HepG2 (cell line): ENCODE results near the gene CCDC91. TPM values are rescaled to one million over a fixed set of nuclear protein-coding genes. Genes with fewer than 3 reads are reported as not detected.

Source experiments
- ATAC-seq: fragments of 200-7000 bp; cut with Tn5 transposase; 3 replicates; pipeline ENCODE4 v1.9.1; 2020; ENCODE audit warnings: mild to moderate bottlenecking, moderate library complexity
- BruUV-seq: library from RNA; stranded (reverse); fragments of 400-500 nt; replicated peaks from 2 replicates; lab custom pipeline; 2021; lab: Mats Ljungman, UMichigan
- CTCF ChIA-PET: fragments of 300-600 bp; formaldehyde crosslinking; extraction: SDS; loops from one replicate; lab custom pipeline; 2021; ENCODE audit warnings: low total read pairs, inconsistent platforms, low intra/inter-chr PET ratio; lab: Yijun Ruan, JAX
- POLR2A ChIA-PET: fragments of 350-600 bp; sonication (Branson Sonifier 250); formaldehyde crosslinking; loops from one replicate; lab custom pipeline; 2020; ENCODE audit warnings: antibody characterized with exemption, inconsistent platforms; lab: Yijun Ruan, JAX
- DNase-seq: peaks from one replicate; pipeline ENCODE4 v3.0.0-alpha.2; 2015; ENCODE audit warnings: low spot score
- FAIRE-seq: peaks from 3 replicates; lab custom pipeline; 2011; peaks lifted over from hg19 to GRCh38; lab: Jason Lieb, UNC
- H2AFZ ChIP-seq: one replicate; pipeline ENCODE4 v1.6.1; 2011; ENCODE audit warnings: low read length, inconsistent platforms
- H3K27ac ChIP-seq: fragments of 300-600 bp; 3 replicates; pipeline ENCODE4 v1.8.0; 2011; ENCODE audit warnings: mixed run types, mild to moderate bottlenecking, mixed read lengths, low read length, inconsistent platforms; ENCODE audit not compliant: insufficient read depth; ENCODE audit errors: extremely low read length
- H3K27me3 ChIP-seq, 2 experiments: fragments of 200-600 bp in 1 of 2; 2 replicates in 1 of 2; 3 replicates in 1 of 2; pipeline versions ENCODE4 v1.6.0 to v1.8.0; 2011; ENCODE audit warnings: low read length in 2 of 2, mild to moderate bottlenecking in 2 of 2, moderate library complexity in 2 of 2, inconsistent platforms in 1 of 2; ENCODE audit not compliant: insufficient read depth in 2 of 2, control insufficient read depth in 1 of 2
- H3K36me3 ChIP-seq, 2 experiments: fragments of 200-600 bp in 1 of 2; replicated peaks in 1 of 2; 2 replicates in 1 of 2; 3 replicates in 1 of 2; pipeline versions ENCODE4 v1.5.1 to v1.8.0; 2011; ENCODE audit warnings: low read length in 2 of 2, inconsistent platforms in 1 of 2; ENCODE audit not compliant: insufficient read depth in 2 of 2, control insufficient read depth in 1 of 2
- H3K4me1 ChIP-seq: 2 replicates; pipeline ENCODE4 v1.5.1; 2012; ENCODE audit warnings: low read length, inconsistent platforms; ENCODE audit not compliant: insufficient read depth
- H3K4me2 ChIP-seq: 2 replicates; pipeline ENCODE4 v1.6.0; 2011; ENCODE audit warnings: low read depth, low read length, inconsistent platforms
- H3K4me3 ChIP-seq, 3 experiments: fragments of 200-600 bp in 1 of 3; sonication (generic), shearing (Covaris generic) in 1 of 3; replicated peaks in 1 of 3; 2 replicates each; pipeline ENCODE4 v1.5.1; 2011 to 2016; ENCODE audit warnings: low read length in 3 of 3, inconsistent platforms in 2 of 3, low read depth in 2 of 3, mild to moderate bottlenecking in 2 of 3, control low read depth in 1 of 3, mixed read lengths in 1 of 3; ENCODE audit not compliant: insufficient read depth in 1 of 3
- H3K79me2 ChIP-seq: one replicate; pipeline ENCODE4 v1.6.1; 2011; ENCODE audit warnings: low read length, inconsistent platforms; ENCODE audit not compliant: insufficient read depth
- H3K9ac ChIP-seq: 2 replicates; pipeline ENCODE4 v1.6.0; 2011; ENCODE audit warnings: mild to moderate bottlenecking, low read depth, low read length, inconsistent platforms; ENCODE audit not compliant: insufficient read depth
- H3K9me3 ChIP-seq: 2 replicates; pipeline ENCODE4 v1.5.1; 2012; ENCODE audit warnings: mild to moderate bottlenecking, low read length
- H4K20me1 ChIP-seq: 2 replicates; pipeline ENCODE4 v1.6.0; 2011; ENCODE audit warnings: inconsistent platforms, mild to moderate bottlenecking, low read length, moderate library complexity; ENCODE audit not compliant: insufficient read depth
- ATRX ChIP-seq: sonication (generic); formaldehyde crosslinking; IDR thresholded peaks from 2 replicates; pipeline ENCODE4 v1.4.0; 2020; ENCODE audit warnings: missing genetic modification reagents, borderline replicate concordance
- JDP2 ChIP-seq: sonication (generic); formaldehyde crosslinking; IDR thresholded peaks from 2 replicates; pipeline ENCODE4 v1.8.1; 2022; ENCODE audit warnings: missing genetic modification reagents, borderline replicate concordance
- STAT5B ChIP-seq: sonication (generic); formaldehyde crosslinking; IDR thresholded peaks from 2 replicates; pipeline ENCODE4 v1.4.0; 2020; ENCODE audit warnings: missing genetic modification reagents
- TBX2 ChIP-seq: sonication (generic); formaldehyde crosslinking; IDR thresholded peaks from 2 replicates; pipeline ENCODE4 v1.5.0; 2020; ENCODE audit warnings: missing genetic modification reagents, mild to moderate bottlenecking, borderline replicate concordance
- ZNF124 ChIP-seq: sonication (generic); formaldehyde crosslinking; IDR thresholded peaks from 2 replicates; pipeline ENCODE4 v1.4.0; 2020; ENCODE audit warnings: missing genetic modification reagents
- ZNF17 ChIP-seq: sonication (generic); formaldehyde crosslinking; IDR thresholded peaks from 2 replicates; pipeline ENCODE4 v1.5.0; 2020; ENCODE audit warnings: mild to moderate bottlenecking, missing genetic modification reagents
- WGBS: methylation state at CpG from one replicate; pipeline ENCODE4 v1.1.6; 2017; ENCODE audit warnings: low lambda C conversion rate; 5-methylcytosine and 5-hydroxymethylcytosine counted together
- in situ Hi-C: cut with HindIII; loops from 2 replicates; pipeline ENCODE4 v1.10.0; 2017; ENCODE audit warnings: low pct_unique_long_range_greater_than_20kb; ENCODE audit not compliant: extremely low pct_ligation_motif_present
- intact Hi-C: fragments of 100-400 bp; cut with micrococcal nuclease; formaldehyde crosslinking; loops from one replicate; pipeline ENCODE4 v1.10.0; 2022; ENCODE audit not compliant: unreplicated experiment
- polyA plus RNA-seq, 8 experiments: library from polyadenylated mRNA; depleted of rRNA in 3 of 8; stranded (reverse) in 7 of 8; unstranded in 1 of 8; fragments of >200 nt; fragmentation: Illumina TruSeq in 4 of 8; extraction: Trizol in 4 of 8; gene quantifications; 2 replicates each; pipeline versions ENCODE4 v1.2.1 to v1.2.3, GENCODE V29; 2011 to 2016; ENCODE audit warnings: low read depth in 4 of 8, missing spikeins in 1 of 8, mixed read lengths in 1 of 8; ENCODE audit not compliant: insufficient read depth in 1 of 8
- total RNA-seq, 5 experiments: library from RNA; depleted of rRNA; stranded (reverse); fragments of >200 nt; fragmentation: Illumina TruSeq; extraction: Trizol; gene quantifications; 2 replicates each; pipeline ENCODE4 v1.2.3, GENCODE V29; 2016; ENCODE audit warnings: low read depth in 1 of 5
- TF ChIP-seq, protein P1 (sequence below): sonication (generic); formaldehyde crosslinking; IDR thresholded peaks from 2 replicates; pipeline ENCODE4 v1.4.0; 2020; ENCODE audit warnings: missing genetic modification reagents, borderline replicate concordance
- TF ChIP-seq, protein P2 (sequence below), 2 experiments: fragments of 450-650 bp in 1 of 2; sonication (generic) in 1 of 2; formaldehyde crosslinking in 1 of 2; IDR thresholded peaks; 2 replicates each; pipeline versions ENCODE4 v1.6.1 to v1.8.0; 2016 to 2022; ENCODE audit warnings: antibody characterized with exemption in 1 of 2, mild to moderate bottlenecking in 1 of 2, missing genetic modification reagents in 1 of 2

CCDC91 gene
- total and polyA plus RNA-seq, 2 of the 13 experiments (the other 11 are each of a cell fraction or from before 2014, with no cell fraction given) = 9.8 to 15.8 TPM

DNA sequence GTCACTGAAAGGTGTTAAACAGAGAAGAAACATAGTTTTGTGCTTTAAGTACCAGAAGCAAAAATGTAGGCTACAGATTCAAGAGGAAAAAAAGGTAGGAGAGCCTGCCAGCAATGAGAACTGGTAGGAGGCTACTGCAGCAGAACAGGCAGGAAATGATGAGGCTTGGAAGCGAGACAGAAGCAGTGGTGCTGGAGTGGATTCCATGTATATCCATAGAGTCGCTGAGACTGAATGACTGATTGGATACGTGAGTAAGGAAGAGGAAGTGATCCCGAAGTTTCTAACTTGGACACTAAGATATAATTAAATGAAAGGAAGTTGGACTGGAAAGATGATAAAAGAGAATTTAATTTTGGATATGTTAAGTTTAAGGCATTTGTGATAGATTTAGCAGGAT lies 45.0 kb upstream of the CCDC91 start:
- WGBS = 2% methylated on average over 4 of the region's 4 CpGs
- ATAC-seq (no peak), FAIRE-seq (no peak), DNase-seq (no peak)
- ChIA-PET POLR2A (no interaction called here), CTCF (no interaction called here)
- no peaks in the 10 kb centered on the region for H3K79me2 ChIP-seq
- intact Hi-C loops = no loop called here
- H3K27ac ChIP-seq = no peak overlapping the region
- H2AFZ ChIP-seq = no peak overlapping the region
- H3K36me3 ChIP-seq = no peaks in the 10 kb centered on the region
- no TSS peak for BruUV-seq
- no peaks in the 10 kb centered on the region for H3K9me3 ChIP-seq
- H3K4me2 ChIP-seq = no peak overlapping the region
- H3K4me3 ChIP-seq = no peak overlapping the region
- no peaks in the 10 kb centered on the region for H3K4me1 ChIP-seq
- H3K27me3 ChIP-seq = peaks cover 0 to 7% of the 10 kb centered on the region in 2 experiments; a peak in 2 of 5 replicates
- in situ Hi-C loops = no loop called here
- no peak overlapping the region for H3K9ac ChIP-seq
- no peaks in the 10 kb centered on the region for H4K20me1 ChIP-seq
- TF ChIP-seq, protein P1, sequence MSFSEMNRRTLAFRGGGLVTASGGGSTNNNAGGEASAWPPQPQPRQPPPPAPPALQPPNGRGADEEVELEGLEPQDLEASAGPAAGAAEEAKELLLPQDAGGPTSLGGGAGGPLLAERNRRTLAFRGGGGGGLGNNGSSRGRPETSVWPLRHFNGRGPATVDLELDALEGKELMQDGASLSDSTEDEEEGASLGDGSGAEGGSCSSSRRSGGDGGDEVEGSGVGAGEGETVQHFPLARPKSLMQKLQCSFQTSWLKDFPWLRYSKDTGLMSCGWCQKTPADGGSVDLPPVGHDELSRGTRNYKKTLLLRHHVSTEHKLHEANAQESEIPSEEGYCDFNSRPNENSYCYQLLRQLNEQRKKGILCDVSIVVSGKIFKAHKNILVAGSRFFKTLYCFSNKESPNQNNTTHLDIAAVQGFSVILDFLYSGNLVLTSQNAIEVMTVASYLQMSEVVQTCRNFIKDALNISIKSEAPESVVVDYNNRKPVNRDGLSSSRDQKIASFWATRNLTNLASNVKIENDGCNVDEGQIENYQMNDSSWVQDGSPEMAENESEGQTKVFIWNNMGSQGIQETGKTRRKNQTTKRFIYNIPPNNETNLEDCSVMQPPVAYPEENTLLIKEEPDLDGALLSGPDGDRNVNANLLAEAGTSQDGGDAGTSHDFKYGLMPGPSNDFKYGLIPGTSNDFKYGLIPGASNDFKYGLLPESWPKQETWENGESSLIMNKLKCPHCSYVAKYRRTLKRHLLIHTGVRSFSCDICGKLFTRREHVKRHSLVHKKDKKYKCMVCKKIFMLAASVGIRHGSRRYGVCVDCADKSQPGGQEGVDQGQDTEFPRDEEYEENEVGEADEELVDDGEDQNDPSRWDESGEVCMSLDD (CRISPR knock-in tag) = no peak
- TF ChIP-seq ZNF124 (CRISPR knock-in tag) = no peak
- TF ChIP-seq ATRX = no peak
- no peak for TF ChIP-seq JDP2 (CRISPR knock-in tag)
- TF ChIP-seq ZNF17 (CRISPR knock-in tag) = no peak
- TF ChIP-seq TBX2 = no peak
- TF ChIP-seq, protein P2, sequence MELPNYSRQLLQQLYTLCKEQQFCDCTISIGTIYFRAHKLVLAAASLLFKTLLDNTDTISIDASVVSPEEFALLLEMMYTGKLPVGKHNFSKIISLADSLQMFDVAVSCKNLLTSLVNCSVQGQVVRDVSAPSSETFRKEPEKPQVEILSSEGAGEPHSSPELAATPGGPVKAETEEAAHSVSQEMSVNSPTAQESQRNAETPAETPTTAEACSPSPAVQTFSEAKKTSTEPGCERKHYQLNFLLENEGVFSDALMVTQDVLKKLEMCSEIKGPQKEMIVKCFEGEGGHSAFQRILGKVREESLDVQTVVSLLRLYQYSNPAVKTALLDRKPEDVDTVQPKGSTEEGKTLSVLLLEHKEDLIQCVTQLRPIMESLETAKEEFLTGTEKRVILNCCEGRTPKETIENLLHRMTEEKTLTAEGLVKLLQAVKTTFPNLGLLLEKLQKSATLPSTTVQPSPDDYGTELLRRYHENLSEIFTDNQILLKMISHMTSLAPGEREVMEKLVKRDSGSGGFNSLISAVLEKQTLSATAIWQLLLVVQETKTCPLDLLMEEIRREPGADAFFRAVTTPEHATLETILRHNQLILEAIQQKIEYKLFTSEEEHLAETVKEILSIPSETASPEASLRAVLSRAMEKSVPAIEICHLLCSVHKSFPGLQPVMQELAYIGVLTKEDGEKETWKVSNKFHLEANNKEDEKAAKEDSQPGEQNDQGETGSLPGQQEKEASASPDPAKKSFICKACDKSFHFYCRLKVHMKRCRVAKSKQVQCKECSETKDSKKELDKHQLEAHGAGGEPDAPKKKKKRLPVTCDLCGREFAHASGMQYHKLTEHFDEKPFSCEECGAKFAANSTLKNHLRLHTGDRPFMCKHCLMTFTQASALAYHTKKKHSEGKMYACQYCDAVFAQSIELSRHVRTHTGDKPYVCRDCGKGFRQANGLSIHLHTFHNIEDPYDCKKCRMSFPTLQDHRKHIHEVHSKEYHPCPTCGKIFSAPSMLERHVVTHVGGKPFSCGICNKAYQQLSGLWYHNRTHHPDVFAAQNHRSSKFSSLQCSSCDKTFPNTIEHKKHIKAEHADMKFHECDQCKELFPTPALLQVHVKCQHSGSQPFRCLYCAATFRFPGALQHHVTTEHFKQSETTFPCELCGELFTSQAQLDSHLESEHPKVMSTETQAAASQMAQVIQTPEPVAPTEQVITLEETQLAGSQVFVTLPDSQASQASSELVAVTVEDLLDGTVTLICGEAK (IDR thresholded peaks at IDR 0.05) = no peak
- TF ChIP-seq, protein P2 (CRISPR knock-in tag; IDR thresholded peaks at IDR 0.05) = no peak
- no peak for TF ChIP-seq STAT5B (CRISPR knock-in tag)
